Measurements from ENCODE around the gene PPP2R3B. TPM values are rescaled to one million over a fixed set of nuclear protein-coding genes. Genes with fewer than 3 reads are reported as not detected.

Gene PPP2R3B
- total RNA-seq, 6 experiments from 2014 or later = 11.7 to 20.5 (median 13.9) TPM

- Mint-ChIP-seq H3K4me3 (no peak overlapping the region), H3K4me1 (ENCODE audit: low read depth) (no peaks in the 10 kb centered on the region), H3K27ac (no peak overlapping the region), H3K27me3 (ENCODE audit: insufficient read depth) (no peaks in the 10 kb centered on the region; the same call in 1 of the 2 replicates), H3K9me3 (peaks cover 2% of the 10 kb centered on the region; the same call in 1 of the 2 replicates), H3K36me3 (ENCODE audit: low read depth) (peaks cover 9% of the 10 kb centered on the region)
- DNase-seq = no peak
- TF ChIP-seq, protein P1, sequence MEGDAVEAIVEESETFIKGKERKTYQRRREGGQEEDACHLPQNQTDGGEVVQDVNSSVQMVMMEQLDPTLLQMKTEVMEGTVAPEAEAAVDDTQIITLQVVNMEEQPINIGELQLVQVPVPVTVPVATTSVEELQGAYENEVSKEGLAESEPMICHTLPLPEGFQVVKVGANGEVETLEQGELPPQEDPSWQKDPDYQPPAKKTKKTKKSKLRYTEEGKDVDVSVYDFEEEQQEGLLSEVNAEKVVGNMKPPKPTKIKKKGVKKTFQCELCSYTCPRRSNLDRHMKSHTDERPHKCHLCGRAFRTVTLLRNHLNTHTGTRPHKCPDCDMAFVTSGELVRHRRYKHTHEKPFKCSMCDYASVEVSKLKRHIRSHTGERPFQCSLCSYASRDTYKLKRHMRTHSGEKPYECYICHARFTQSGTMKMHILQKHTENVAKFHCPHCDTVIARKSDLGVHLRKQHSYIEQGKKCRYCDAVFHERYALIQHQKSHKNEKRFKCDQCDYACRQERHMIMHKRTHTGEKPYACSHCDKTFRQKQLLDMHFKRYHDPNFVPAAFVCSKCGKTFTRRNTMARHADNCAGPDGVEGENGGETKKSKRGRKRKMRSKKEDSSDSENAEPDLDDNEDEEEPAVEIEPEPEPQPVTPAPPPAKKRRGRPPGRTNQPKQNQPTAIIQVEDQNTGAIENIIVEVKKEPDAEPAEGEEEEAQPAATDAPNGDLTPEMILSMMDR (IDR thresholded peaks at IDR 0.05) = no peak
These were observed 37.0 kb downstream of the PPP2R3B start for GRCh38 chrX:349702-350101.

GRCh38 chrX:349196-349595 lies 37.5 kb downstream of the PPP2R3B start:
- no peaks in the 10 kb centered on the region for H3K4me1 Mint-ChIP-seq (ENCODE audit: low read depth)
- peaks cover 9% of the 10 kb centered on the region for H3K36me3 Mint-ChIP-seq (ENCODE audit: low read depth)
- peaks cover 4% of the 10 kb centered on the region; the same call in 1 of the 2 replicates for H3K9me3 Mint-ChIP-seq
- no peak overlapping the region for H3K4me3 Mint-ChIP-seq
- TF ChIP-seq, protein P1 (IDR thresholded peaks at IDR 0.05) = no peak
- no peaks in the 10 kb centered on the region; the same call in 1 of the 2 replicates for H3K27me3 Mint-ChIP-seq (ENCODE audit: insufficient read depth)
- DNase-seq = no peak
- no peak overlapping the region; the same call in 1 of the 2 replicates for H3K27ac Mint-ChIP-seq

- Mint-ChIP-seq H3K27ac (no peak overlapping the region), H3K9me3 (peaks cover 4% of the 10 kb centered on the region; the same call in 1 of the 2 replicates), H3K27me3 (ENCODE audit: insufficient read depth) (no peaks in the 10 kb centered on the region; the same call in 1 of the 2 replicates), H3K4me3 (no peak overlapping the region), H3K36me3 (ENCODE audit: low read depth) (peaks cover 9% of the 10 kb centered on the region), H3K4me1 (ENCODE audit: low read depth) (no peaks in the 10 kb centered on the region)
- TF ChIP-seq, protein P1 (IDR thresholded peaks at IDR 0.05) = no peak
- DNase-seq = no peak
These were observed 38.1 kb downstream of the PPP2R3B start for GRCh38 chrX:348461-349117.

DNA sequence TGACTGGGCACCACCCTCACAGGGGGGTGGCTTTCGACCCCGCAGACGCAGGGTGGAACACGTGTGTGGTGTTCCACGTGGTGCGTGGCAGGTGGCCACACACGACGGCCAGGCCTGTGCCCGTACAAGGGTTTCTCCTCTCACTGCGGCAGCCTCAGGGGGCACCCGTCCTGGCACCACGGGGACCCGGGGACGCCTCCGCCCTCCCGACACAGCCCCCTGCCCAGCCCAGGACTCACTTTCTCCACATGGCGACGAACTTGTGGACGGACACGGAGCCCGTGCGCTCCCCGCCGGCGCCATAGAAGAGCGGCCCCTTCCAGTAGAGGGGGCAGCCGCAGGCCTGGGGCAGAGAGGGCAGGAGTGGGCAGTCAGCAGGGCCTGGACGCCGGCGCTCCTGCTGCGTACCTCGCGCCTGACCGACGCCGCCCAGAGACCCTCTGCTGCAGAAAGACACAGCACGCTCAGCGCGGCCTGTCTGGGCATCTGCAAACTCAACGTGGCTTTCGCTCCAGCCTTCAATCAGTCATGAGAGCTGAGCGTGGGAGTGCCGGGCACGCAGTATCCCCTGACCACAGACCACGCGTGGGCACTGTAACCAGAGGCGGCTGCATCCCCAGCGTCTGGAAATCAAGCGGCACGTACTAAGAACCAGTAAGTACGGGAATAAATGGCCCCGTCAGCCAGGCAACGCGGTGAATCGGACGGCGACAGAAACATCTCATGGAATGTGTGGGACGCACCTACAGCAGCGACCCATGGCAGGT lies 39.2 kb downstream of the PPP2R3B start:
- Mint-ChIP-seq H3K4me1 (ENCODE audit: low read depth) (no peaks in the 10 kb centered on the region), H3K9me3 (peaks cover 4% of the 10 kb centered on the region; the same call in 1 of the 2 replicates), H3K36me3 (ENCODE audit: low read depth) (peaks cover 9% of the 10 kb centered on the region), H3K4me3 (no peak overlapping the region), H3K27me3 (ENCODE audit: insufficient read depth) (no peaks in the 10 kb centered on the region; the same call in 1 of the 2 replicates), H3K27ac (no peak overlapping the region)
- TF ChIP-seq, protein P1 (IDR thresholded peaks at IDR 0.05) = no peak
- DNase-seq = no peak

- TF ChIP-seq, protein P1 (IDR thresholded peaks at IDR 0.05) = no peak
- Mint-ChIP-seq H3K4me1 (ENCODE audit: low read depth) (no peaks in the 10 kb centered on the region), H3K36me3 (ENCODE audit: low read depth) (peaks cover 15% of the 10 kb centered on the region), H3K4me3 (no peak overlapping the region), H3K27ac (no peak overlapping the region), H3K9me3 (peaks cover 12% of the 10 kb centered on the region), H3K27me3 (ENCODE audit: insufficient read depth) (no peaks in the 10 kb centered on the region; the same call in 1 of the 2 replicates)
- DNase-seq = no peak
These were observed 40.5 kb downstream of the PPP2R3B start for GRCh38 chrX:346034-346813.
